Measurements from ENCODE around the gene LRRC47. TPM values are rescaled to one million over a fixed set of nuclear protein-coding genes. Genes with fewer than 3 reads are reported as not detected.

LRRC47 gene
- total RNA-seq, 5 donors from 2014 or later (not counting 1 experiment from before 2014, with no cell fraction given), result 37.3 to 49.1 (median 44.5) TPM

DNA sequence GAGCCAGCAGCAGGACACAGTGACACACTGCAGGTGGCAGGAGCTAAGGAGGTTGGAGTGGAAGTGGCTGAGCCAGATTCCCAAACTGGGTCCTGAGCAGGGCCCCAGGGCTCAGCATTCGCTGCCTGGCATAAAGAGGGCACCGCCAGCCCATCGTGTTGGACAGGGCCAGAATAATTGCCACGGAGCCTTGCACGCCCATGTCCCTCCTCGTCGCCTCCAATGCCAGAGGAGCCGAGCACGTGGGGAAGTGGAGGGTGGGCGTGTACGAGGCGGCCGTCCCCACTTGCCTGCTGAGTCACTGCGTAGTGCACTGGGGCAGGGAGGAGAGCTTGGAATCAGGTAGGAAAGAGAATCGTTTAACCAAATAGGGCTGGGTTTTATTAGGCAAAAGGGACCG, 26.1 kb upstream of the LRRC47 start:
- no peak overlapping the region for H3K4me3 Mint-ChIP-seq
- no peak for DNase-seq
- H3K27me3 Mint-ChIP-seq, result no peaks in the 10 kb centered on the region
- H3K4me1 Mint-ChIP-seq, result no peaks in the 10 kb centered on the region
- H3K36me3 Mint-ChIP-seq, result peaks cover 59% of the 10 kb centered on the region
- H3K36me3 ChIP-seq (ENCODE audit: control insufficient read depth in 2 of 2, extremely low read depth in 1 of 2, insufficient read depth in 1 of 2, low read length in 1 of 2), result peaks cover 24 to 48% of the 10 kb centered on the region in 2 donors
- no peaks in the 10 kb centered on the region for H3K4me1 ChIP-seq (ENCODE audit: control insufficient read depth in 1 of 2, extremely low read depth in 1 of 2, insufficient read depth in 2 of 2, low read length in 2 of 2)
- ChIA-PET POLR2A (no interaction called here), CTCF (no interaction called here)
- no peak for ATAC-seq (replicated peaks in 1 of 4)
- no peak overlapping the region for H3K4me3 ChIP-seq (ENCODE audit: control insufficient read depth in 1 of 2, extremely low read depth in 1 of 2, low read length in 1 of 2)
- H3K27ac Mint-ChIP-seq, result no peak overlapping the region
- no peaks in the 10 kb centered on the region for H3K9me3 ChIP-seq
- H3K27ac ChIP-seq (ENCODE audit: low read length), result no peak overlapping the region
- no peaks in the 10 kb centered on the region for H3K27me3 ChIP-seq (replicated peaks in 1 of 2; ENCODE audit: control insufficient read depth in 2 of 2, extremely low read depth in 1 of 2, insufficient read depth in 2 of 2, low read length in 1 of 2)
- H3K9me3 Mint-ChIP-seq, result no peaks in the 10 kb centered on the region
- WGBS (ENCODE audit: insufficient coverage), result 93% methylated on average over 15 of the region's 16 CpGs

DNA sequence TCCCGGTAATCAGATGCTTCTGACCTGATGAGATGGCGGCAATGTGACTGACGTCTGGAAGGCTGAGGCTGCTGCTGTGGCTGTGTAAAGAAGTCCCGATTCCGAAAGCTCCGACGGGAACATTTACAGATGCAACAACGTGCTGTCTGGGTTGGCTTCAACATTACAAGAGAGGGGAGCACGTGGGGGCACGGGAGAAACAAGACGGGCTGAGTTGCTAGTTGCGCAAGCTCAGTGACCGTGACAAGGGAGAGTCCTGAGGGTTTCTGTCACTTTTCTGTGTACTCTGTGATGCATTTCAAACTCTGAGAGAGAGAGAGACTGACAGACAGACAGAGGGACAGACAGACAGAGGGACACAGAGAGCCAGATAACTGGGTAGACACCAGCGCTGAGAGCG, 25.6 kb upstream of the LRRC47 start:
- no peaks in the 10 kb centered on the region for H3K9me3 Mint-ChIP-seq
- H3K36me3 Mint-ChIP-seq, result peaks cover 59% of the 10 kb centered on the region
- no peaks in the 10 kb centered on the region for H3K27me3 Mint-ChIP-seq
- no peaks in the 10 kb centered on the region for H3K27me3 ChIP-seq (replicated peaks in 1 of 2; ENCODE audit: control insufficient read depth in 2 of 2, extremely low read depth in 1 of 2, insufficient read depth in 2 of 2, low read length in 1 of 2)
- H3K4me3 ChIP-seq (ENCODE audit: control insufficient read depth in 1 of 2, extremely low read depth in 1 of 2, low read length in 1 of 2), result no peak overlapping the region
- H3K4me1 Mint-ChIP-seq, result no peaks in the 10 kb centered on the region
- H3K9me3 ChIP-seq, result no peaks in the 10 kb centered on the region
- no peak overlapping the region for H3K4me3 Mint-ChIP-seq
- H3K4me1 ChIP-seq (ENCODE audit: control insufficient read depth in 1 of 2, extremely low read depth in 1 of 2, insufficient read depth in 2 of 2, low read length in 2 of 2), result no peaks in the 10 kb centered on the region
- H3K27ac ChIP-seq (ENCODE audit: low read length), result no peak overlapping the region
- peaks cover 24 to 47% of the 10 kb centered on the region in 2 donors for H3K36me3 ChIP-seq (ENCODE audit: control insufficient read depth in 2 of 2, extremely low read depth in 1 of 2, insufficient read depth in 1 of 2, low read length in 1 of 2)
- no peak overlapping the region for H3K27ac Mint-ChIP-seq
- DNase-seq (no peak), ATAC-seq (replicated peaks in 1 of 4) (no peak)
- 97% methylated on average over 15 of the region's 15 CpGs for WGBS (ENCODE audit: insufficient coverage)
- ChIA-PET POLR2A (no interaction called here), CTCF (no interaction called here)

DNA sequence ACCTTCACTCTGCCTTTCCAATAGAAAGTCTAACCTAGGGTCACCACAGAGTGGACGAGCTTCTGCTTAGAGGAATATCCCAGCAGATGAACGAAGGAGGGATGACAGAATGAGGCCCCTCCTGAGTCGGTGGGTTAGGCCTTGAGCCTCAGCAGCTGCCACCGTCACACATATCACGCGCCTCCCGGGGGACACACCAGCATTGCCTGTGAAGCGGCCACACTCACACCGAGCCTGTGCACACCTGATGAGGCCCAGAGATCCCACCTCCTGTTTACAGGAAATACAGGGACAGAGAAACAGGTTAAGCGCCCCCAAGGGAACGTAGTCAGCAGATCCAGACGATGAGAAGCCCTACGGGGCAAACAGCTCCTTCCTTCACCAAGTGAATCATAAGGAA, 25.1 kb upstream of the LRRC47 start:
- ChIA-PET POLR2A (no interaction called here), CTCF (no interaction called here)
- no peak overlapping the region for H3K27ac ChIP-seq (ENCODE audit: low read length)
- no peak overlapping the region for H3K4me3 Mint-ChIP-seq
- no peaks in the 10 kb centered on the region for H3K27me3 Mint-ChIP-seq
- no peaks in the 10 kb centered on the region for H3K4me1 ChIP-seq (ENCODE audit: control insufficient read depth in 1 of 2, extremely low read depth in 1 of 2, insufficient read depth in 2 of 2, low read length in 2 of 2)
- no peaks in the 10 kb centered on the region for H3K9me3 ChIP-seq
- no peak for ATAC-seq (replicated peaks in 1 of 4)
- H3K36me3 Mint-ChIP-seq, result peaks cover 57% of the 10 kb centered on the region
- peaks cover 24 to 44% of the 10 kb centered on the region in 2 donors for H3K36me3 ChIP-seq (ENCODE audit: control insufficient read depth in 2 of 2, extremely low read depth in 1 of 2, insufficient read depth in 1 of 2, low read length in 1 of 2)
- 96% methylated on average over 10 of the region's 13 CpGs for WGBS (ENCODE audit: insufficient coverage)
- H3K9me3 Mint-ChIP-seq, result no peaks in the 10 kb centered on the region
- H3K27ac Mint-ChIP-seq, result no peak overlapping the region
- no peak overlapping the region for H3K4me3 ChIP-seq (ENCODE audit: control insufficient read depth in 1 of 2, extremely low read depth in 1 of 2, low read length in 1 of 2)
- no peaks in the 10 kb centered on the region for H3K4me1 Mint-ChIP-seq
- no peaks in the 10 kb centered on the region for H3K27me3 ChIP-seq (replicated peaks in 1 of 2; ENCODE audit: control insufficient read depth in 2 of 2, extremely low read depth in 1 of 2, insufficient read depth in 2 of 2, low read length in 1 of 2)
- no peak for DNase-seq

DNA sequence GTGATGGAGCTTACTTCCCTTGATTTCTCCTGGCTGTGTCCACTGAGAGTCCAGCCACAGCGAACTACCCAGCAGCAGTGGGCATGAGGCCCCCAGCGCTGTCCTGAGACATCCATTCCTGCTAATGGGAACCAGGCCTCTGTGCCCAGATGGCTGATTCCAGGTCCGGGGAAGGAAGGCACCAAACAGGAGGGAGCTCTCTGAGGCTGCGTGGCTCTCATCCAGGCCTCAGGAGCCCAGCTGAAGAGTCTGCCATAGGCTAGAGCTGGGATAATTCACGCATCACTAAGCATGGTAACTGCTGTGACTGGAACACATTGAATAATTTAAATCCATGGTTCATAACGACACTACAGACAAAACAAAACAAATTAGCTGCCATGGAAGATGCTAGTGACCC, 24.7 kb upstream of the LRRC47 start:
- Histone ChIP-seq H3K9me3 (no peaks in the 10 kb centered on the region), H3K4me1 (ENCODE audit: control insufficient read depth in 1 of 2, extremely low read depth in 1 of 2, insufficient read depth in 2 of 2, low read length in 2 of 2) (no peaks in the 10 kb centered on the region), H3K27ac (ENCODE audit: low read length) (no peak overlapping the region), H3K27me3 (replicated peaks in 1 of 2; ENCODE audit: control insufficient read depth in 2 of 2, extremely low read depth in 1 of 2, insufficient read depth in 2 of 2, low read length in 1 of 2) (no peaks in the 10 kb centered on the region), H3K4me3 (ENCODE audit: control insufficient read depth in 1 of 2, extremely low read depth in 1 of 2, low read length in 1 of 2) (no peak overlapping the region), H3K36me3 (ENCODE audit: control insufficient read depth in 2 of 2, extremely low read depth in 1 of 2, insufficient read depth in 1 of 2, low read length in 1 of 2) (peaks cover 24 to 42% of the 10 kb centered on the region in 2 donors)
- H3K9me3 Mint-ChIP-seq, result no peaks in the 10 kb centered on the region
- no peak for ATAC-seq (replicated peaks in 1 of 4)
- ChIA-PET POLR2A (no interaction called here), CTCF (no interaction called here)
- WGBS (ENCODE audit: insufficient coverage), result 95% methylated on average over 4 of the region's 6 CpGs
- H3K4me1 Mint-ChIP-seq, result no peaks in the 10 kb centered on the region
- no peak for DNase-seq
- no peak overlapping the region for H3K4me3 Mint-ChIP-seq
- H3K27ac Mint-ChIP-seq, result no peak overlapping the region
- no peaks in the 10 kb centered on the region for H3K27me3 Mint-ChIP-seq
- peaks cover 54% of the 10 kb centered on the region for H3K36me3 Mint-ChIP-seq

DNA sequence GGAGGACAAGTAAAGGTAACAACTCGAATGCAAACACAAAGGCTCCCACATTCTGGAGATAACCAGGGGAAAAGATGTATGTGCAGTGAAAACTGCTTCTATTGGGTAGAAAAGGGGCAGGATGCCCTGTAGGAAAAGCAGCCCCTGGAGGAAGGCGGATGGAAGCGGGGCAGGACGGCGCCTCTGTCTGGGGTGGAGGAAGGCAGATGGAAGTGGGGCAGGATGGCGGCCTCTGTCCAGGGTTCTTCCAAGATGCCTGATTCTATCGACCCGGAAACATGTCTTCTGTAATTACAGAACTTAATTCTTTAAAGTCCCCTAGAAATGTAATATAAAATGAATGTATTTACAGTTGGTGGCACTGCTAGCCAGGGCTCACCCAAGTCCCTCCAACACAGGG, 24.0 kb upstream of the LRRC47 start:
- Mint-ChIP-seq H3K27me3 (no peaks in the 10 kb centered on the region), H3K36me3 (peaks cover 53% of the 10 kb centered on the region), H3K9me3 (no peaks in the 10 kb centered on the region), H3K4me3 (no peak overlapping the region), H3K27ac (no peak overlapping the region), H3K4me1 (no peaks in the 10 kb centered on the region)
- Histone ChIP-seq H3K9me3 (no peaks in the 10 kb centered on the region), H3K4me1 (ENCODE audit: control insufficient read depth in 1 of 2, extremely low read depth in 1 of 2, insufficient read depth in 2 of 2, low read length in 2 of 2) (no peaks in the 10 kb centered on the region), H3K36me3 (ENCODE audit: control insufficient read depth in 2 of 2, extremely low read depth in 1 of 2, insufficient read depth in 1 of 2, low read length in 1 of 2) (peaks cover 20 to 39% of the 10 kb centered on the region in 2 donors), H3K4me3 (ENCODE audit: control insufficient read depth in 1 of 2, extremely low read depth in 1 of 2, low read length in 1 of 2) (no peak overlapping the region), H3K27ac (ENCODE audit: low read length) (no peak overlapping the region), H3K27me3 (replicated peaks in 1 of 2; ENCODE audit: control insufficient read depth in 2 of 2, extremely low read depth in 1 of 2, insufficient read depth in 2 of 2, low read length in 1 of 2) (no peaks in the 10 kb centered on the region)
- DNase-seq (no peak), ATAC-seq (replicated peaks in 1 of 4) (no peak)
- ChIA-PET POLR2A (no interaction called here), CTCF (no interaction called here)
- WGBS (ENCODE audit: insufficient coverage), result 100% methylated on average over 5 of the region's 8 CpGs

DNA sequence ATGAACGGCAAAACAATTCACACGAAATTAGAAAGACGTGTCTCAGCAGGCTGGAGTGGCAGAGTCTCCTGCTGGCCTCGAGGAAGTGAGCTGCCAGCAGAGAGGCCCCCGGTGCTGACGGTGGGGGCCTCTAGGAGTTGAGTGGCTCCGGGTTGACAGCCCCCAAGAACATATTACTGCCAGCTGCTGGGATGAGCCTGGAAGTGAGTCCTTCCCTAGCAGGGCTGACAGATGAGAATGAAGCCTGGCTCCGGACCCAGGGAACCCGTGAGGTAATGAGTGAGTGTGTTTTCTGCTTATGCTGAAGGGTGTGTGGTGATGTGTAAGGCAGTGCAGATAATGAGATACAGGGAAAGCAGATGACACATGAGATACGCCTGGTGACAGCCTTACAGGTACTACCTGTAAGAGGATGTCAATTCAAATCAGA, 23.5 kb upstream of the LRRC47 start:
- no peaks in the 10 kb centered on the region for H3K9me3 ChIP-seq
- CTCF ChIA-PET, result no interaction called here
- Mint-ChIP-seq H3K27ac (no peak overlapping the region), H3K4me1 (no peaks in the 10 kb centered on the region), H3K9me3 (no peaks in the 10 kb centered on the region), H3K4me3 (no peak overlapping the region), H3K36me3 (peaks cover 56% of the 10 kb centered on the region), H3K27me3 (no peaks in the 10 kb centered on the region)
- no peak for DNase-seq
- POLR2A ChIA-PET, result no interaction called here
- no peak overlapping the region for H3K4me3 ChIP-seq (ENCODE audit: control insufficient read depth in 1 of 2, extremely low read depth in 1 of 2, low read length in 1 of 2)
- no peaks in the 10 kb centered on the region for H3K4me1 ChIP-seq (ENCODE audit: control insufficient read depth in 1 of 2, extremely low read depth in 1 of 2, insufficient read depth in 2 of 2, low read length in 2 of 2)
- no peak for ATAC-seq (replicated peaks in 1 of 4)
- no peaks in the 10 kb centered on the region for H3K27me3 ChIP-seq (replicated peaks in 1 of 2; ENCODE audit: control insufficient read depth in 2 of 2, extremely low read depth in 1 of 2, insufficient read depth in 2 of 2, low read length in 1 of 2)
- peaks cover 22 to 41% of the 10 kb centered on the region in 2 donors for H3K36me3 ChIP-seq (ENCODE audit: control insufficient read depth in 2 of 2, extremely low read depth in 1 of 2, insufficient read depth in 1 of 2, low read length in 1 of 2)
- WGBS (ENCODE audit: insufficient coverage), result 85% methylated on average over 9 of the region's 10 CpGs
- no peak overlapping the region for H3K27ac ChIP-seq (ENCODE audit: low read length)

Measured in T-cell (primary cell).